Kidney (tissue), 14 donors: ENCODE data around the gene SRP14. TPM values are rescaled to one million over a fixed set of nuclear protein-coding genes. Genes with fewer than 3 reads are reported as not detected.
A peak's percentile ranks its signal among the peaks of the same experiment; 100 is the strongest.

Source experiments
- DNase-seq, 5 donors: peaks; one replicate each; pipeline ENCODE4 v3.0.0-alpha.2; 2013 to 2020
- FAIRE-seq: peaks from 2 replicates; lab custom pipeline; 2012; peaks lifted over from hg19 to GRCh38; lab: Jason Lieb, UNC
- H3K27ac ChIP-seq, 2 donors: one replicate each; pipeline ENCODE4 v1.7.0; 2013; ENCODE audit warnings: low read depth in 2 of 2, low read length in 2 of 2, inconsistent platforms in 1 of 2
- H3K27me3 ChIP-seq: one replicate; pipeline ENCODE4 v1.7.1; 2013; ENCODE audit warnings: low read length, inconsistent platforms; ENCODE audit not compliant: control insufficient read depth, insufficient read depth
- H3K36me3 ChIP-seq, 3 donors: one replicate each; pipeline versions ENCODE4 v1.7.0 to v1.7.1; 2013; ENCODE audit warnings: low read length in 3 of 3, control low read depth in 1 of 3, inconsistent platforms in 1 of 3; ENCODE audit not compliant: insufficient read depth in 3 of 3, control insufficient read depth in 2 of 3
- H3K4me1 ChIP-seq, 3 donors: one replicate each; pipeline versions ENCODE4 v1.7.0 to v1.7.1; 2013; ENCODE audit warnings: low read length in 3 of 3, inconsistent platforms in 1 of 3, low read depth in 1 of 3; ENCODE audit not compliant: control insufficient read depth in 2 of 3, insufficient read depth in 2 of 3
- H3K4me3 ChIP-seq, 3 donors: one replicate each; pipeline versions ENCODE4 v1.7.0 to v1.8.1; 2013; ENCODE audit warnings: low read length in 3 of 3, control low read depth in 1 of 3, inconsistent platforms in 1 of 3
- H3K9ac ChIP-seq, 3 donors: one replicate each; pipeline versions ENCODE4 v1.7.0 to v1.7.1; 2013; ENCODE audit warnings: low read length in 3 of 3, control low read depth in 1 of 3, inconsistent platforms in 1 of 3
- H3K9me3 ChIP-seq, 3 donors: one replicate each; pipeline versions ENCODE4 v1.7.0 to v1.7.1; 2013; ENCODE audit warnings: low read length in 3 of 3, control low read depth in 1 of 3, inconsistent platforms in 1 of 3; ENCODE audit not compliant: control insufficient read depth in 2 of 3, insufficient read depth in 1 of 3
- intact Hi-C: fragments of 100-400 bp; cut with DNase I; formaldehyde crosslinking; loops from one replicate; pipeline ENCODE4 v1.11.1; 2022
- polyA plus RNA-seq: library from polyadenylated mRNA; stranded (reverse); fragments of 350-450 nt; fragmentation: Illumina TruSeq; extraction: RNeasy Lipid Tissue Mini Kit (QIAGEN cat#74804); gene quantifications from one replicate; pipeline ENCODE4 v1.2.3, GENCODE V29; 2014; ENCODE audit warnings: low read depth, low replicate concordance; ENCODE audit not compliant: insufficient read depth
- total RNA-seq: library from RNA; stranded (reverse); fragmentation: NEBNext Ultra II Directional; extraction: Animal tissue kit (Norgen Biotek cat#: 25700); gene quantifications from one replicate; pipeline ENCODE4 v1.2.1, GENCODE V29; 2021
- TF ChIP-seq, protein P1 (sequence below): IDR thresholded peaks from 3 replicates; pipeline ENCODE4 v1.5.1; 2012; ENCODE audit warnings: mild to moderate bottlenecking, moderate library complexity, borderline replicate concordance; ENCODE audit not compliant: insufficient read depth; ENCODE audit errors: extremely low read depth
- donor health status: control.
- donor health status: control.
- donor health status: control.
- donor health status: control.
- donor health status: control.
- donor health status: DM: yes; HTN: yes; CAD: no.
- donor health status: Normal renal cell carcinoma (clear cell type).

SRP14 gene
- total and polyA plus RNA-seq, 2 donors from 2014 or later = 190 to 867 TPM

DNA sequence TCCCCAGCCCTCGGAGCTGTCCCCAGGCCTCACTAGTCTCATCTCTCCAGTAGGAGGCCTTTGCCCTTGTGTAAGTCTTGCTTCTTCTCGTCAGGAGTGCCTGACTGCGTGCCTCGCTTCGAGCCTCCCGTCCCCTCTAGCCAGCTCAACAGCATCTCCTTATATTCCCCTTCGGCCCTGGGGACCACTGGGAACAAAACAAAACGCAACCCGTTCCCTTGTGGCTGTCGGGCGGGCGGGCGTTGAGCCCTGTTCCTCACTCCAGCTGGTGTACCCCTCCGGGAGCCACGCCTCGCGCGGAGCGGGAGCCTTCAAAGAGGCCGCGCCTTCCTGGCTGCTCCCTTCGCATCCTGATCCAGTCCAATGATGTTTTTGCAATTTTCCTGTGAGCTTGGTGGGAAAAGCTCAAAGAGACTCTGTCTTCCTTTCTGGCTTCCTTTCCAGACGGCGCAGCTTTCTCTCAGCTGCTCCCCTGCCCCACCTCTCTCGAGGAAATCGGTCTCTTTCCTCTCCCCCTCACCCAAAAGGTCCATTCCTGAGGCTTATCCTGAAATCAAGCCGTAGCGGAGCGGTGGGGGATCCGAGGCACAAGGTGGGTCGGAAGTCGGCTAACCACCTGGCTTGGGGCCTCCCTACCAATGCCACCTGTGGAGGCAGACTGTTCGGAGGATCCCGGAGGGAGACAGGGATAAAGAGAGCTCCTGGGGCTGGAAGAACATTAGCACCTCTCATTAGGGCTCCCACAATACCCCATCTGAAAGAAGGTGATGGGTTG lies 33.4 kb upstream of the SRP14 start:
- H3K9me3 ChIP-seq = no peaks in the 10 kb centered on the region
- H3K27ac ChIP-seq = no peak overlapping the region
- intact Hi-C loops = no loop called here
- H3K9ac ChIP-seq = no peak overlapping the region
- no peaks in the 10 kb centered on the region for H3K27me3 ChIP-seq
- H3K36me3 ChIP-seq = no peaks in the 10 kb centered on the region
- DNase-seq (no peak), FAIRE-seq (no peak)
- no peak overlapping the region for H3K4me3 ChIP-seq
- TF ChIP-seq, protein P1, sequence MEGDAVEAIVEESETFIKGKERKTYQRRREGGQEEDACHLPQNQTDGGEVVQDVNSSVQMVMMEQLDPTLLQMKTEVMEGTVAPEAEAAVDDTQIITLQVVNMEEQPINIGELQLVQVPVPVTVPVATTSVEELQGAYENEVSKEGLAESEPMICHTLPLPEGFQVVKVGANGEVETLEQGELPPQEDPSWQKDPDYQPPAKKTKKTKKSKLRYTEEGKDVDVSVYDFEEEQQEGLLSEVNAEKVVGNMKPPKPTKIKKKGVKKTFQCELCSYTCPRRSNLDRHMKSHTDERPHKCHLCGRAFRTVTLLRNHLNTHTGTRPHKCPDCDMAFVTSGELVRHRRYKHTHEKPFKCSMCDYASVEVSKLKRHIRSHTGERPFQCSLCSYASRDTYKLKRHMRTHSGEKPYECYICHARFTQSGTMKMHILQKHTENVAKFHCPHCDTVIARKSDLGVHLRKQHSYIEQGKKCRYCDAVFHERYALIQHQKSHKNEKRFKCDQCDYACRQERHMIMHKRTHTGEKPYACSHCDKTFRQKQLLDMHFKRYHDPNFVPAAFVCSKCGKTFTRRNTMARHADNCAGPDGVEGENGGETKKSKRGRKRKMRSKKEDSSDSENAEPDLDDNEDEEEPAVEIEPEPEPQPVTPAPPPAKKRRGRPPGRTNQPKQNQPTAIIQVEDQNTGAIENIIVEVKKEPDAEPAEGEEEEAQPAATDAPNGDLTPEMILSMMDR = no peak
- H3K4me1 ChIP-seq = peaks cover 0 to 16% (median 11%) of the 10 kb centered on the region in 3 donors

DNA sequence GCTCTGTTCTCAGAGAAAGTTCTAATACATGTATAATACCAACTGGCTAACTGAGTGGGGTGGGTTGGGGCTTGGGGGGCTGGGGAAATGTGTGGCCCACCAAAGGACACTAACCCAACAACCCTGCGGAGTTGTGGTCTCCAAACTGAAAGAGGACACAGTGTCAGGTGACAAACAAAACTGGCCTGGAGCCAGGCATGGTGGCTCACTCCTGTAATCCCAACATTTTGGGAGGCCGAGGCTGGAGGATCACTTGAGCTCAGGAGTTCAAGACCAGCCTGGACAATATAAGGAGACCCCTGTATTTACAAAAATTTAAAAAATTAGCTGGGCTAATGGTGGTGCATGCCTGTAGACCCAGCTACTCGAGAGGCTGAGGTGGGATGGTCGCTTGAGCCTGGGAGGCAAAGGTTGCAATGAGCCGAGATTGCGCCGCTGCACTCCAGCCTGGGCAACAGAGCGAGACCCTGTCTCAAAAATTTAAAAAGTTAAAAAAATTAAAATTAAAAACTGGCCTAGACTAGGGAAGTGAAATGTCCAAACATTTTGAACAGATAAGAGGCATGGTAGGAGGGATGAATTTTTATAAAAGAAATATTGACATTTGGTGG lies 31.7 kb upstream of the SRP14 start:
- no peak for DNase-seq
- Histone ChIP-seq H3K9ac (no peak overlapping the region), H3K27ac (peak overlapping the region in 1 of 2 donors; percentile 16), H3K36me3 (no peaks in the 10 kb centered on the region), H3K27me3 (no peaks in the 10 kb centered on the region), H3K4me1 (peaks cover 0 to 15% (median 10%) of the 10 kb centered on the region in 3 donors), H3K9me3 (no peaks in the 10 kb centered on the region), H3K4me3 (no peak overlapping the region)
- TF ChIP-seq, protein P1 = no peak
- no peak for FAIRE-seq
- intact Hi-C loops = no loop called here

DNA sequence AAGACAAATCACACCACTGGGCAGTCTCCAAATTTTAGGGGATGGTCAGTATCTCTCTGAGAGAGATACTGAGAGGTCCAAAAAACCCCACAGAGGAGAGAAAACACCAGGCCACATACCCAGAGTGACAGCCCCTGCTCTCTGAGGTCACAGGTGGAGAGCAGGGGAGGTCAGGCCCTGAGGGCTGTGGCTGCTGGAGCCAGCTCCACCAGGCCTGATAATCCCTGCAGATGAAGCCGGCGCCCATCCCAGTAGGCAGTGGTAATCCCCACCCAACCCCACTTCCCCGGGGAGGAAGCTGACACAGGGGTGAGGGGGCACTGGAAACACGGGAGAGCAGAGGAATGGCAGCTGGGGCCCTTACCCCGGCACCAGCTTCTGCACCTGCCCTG lies 31.2 kb upstream of the SRP14 start:
- DNase-seq = no peak
- Histone ChIP-seq H3K9me3 (no peaks in the 10 kb centered on the region), H3K9ac (no peak overlapping the region), H3K27ac (peak overlapping the region; percentile 16 to 89), H3K36me3 (no peaks in the 10 kb centered on the region), H3K4me3 (no peak overlapping the region), H3K27me3 (no peaks in the 10 kb centered on the region), H3K4me1 (peaks cover 0 to 10% (median 8%) of the 10 kb centered on the region in 3 donors)
- FAIRE-seq = no peak
- TF ChIP-seq, protein P1 = no peak
- intact Hi-C loops = no loop called here
